ENCODE data around the gene COL4A6. TPM values are rescaled to one million over a fixed set of nuclear protein-coding genes. Genes with fewer than 3 reads are reported as not detected.

Gene COL4A6
- total RNA-seq, 1 experiment from 2014 or later: 0.28 TPM

DNA sequence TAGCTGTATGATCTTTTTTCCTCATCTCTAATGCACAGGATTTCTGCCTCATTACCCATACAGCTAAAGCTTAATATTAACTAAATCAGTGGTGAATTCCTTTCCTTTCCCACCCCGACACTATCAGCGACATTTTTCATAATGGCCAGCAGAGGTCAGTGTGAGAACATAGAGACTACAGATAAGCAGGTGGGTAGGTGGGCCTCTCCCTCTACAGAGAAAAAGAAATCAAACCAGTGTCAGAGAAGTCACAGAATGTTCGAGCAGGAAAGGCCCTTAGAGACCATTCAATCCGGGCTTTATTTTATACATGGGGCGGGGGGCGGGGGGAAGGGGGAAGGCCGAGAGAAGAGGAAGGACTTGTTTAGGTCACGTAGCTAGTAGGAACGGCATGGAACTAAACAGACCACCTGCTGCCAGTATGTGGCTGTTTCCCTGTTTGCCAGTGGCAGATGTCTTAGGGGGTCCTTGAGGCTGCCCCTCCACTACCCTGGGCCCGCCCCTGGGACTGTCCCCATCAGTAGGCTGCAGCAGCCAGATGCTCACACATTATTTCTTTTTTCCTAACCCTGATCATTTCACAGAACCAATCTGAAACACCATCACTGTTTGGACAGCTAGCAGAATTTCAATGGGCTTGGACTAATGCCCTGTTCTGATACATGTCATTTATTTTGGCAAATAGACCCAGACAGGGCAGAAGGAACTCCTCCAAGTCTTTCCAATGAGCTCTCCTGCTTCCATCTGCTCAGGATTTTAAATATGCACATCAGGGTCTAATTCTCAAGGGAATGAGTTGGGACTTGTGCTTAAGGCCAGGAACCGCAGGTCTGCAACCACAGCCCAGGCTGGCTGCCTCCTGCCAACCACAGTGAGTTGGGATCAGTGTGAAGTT is 213.2 kb downstream of the COL4A6 start:
- intact Hi-C loops (cut with micrococcal nuclease; ENCODE audit: unreplicated experiment): loop anchor here (2.0 to 10.0 kb wide), 2 partner anchors 80 to 312 kb away; no protein-coding TSS in a partner anchor
- ChIA-PET CTCF (interaction anchor here (0.6 to 1.4 kb wide), 6 partner anchors 30 to 1232 kb away, joined by 3 to 7 read pairs (median 4); no protein-coding TSS in a partner anchor), POLR2A (interaction anchor here (0.6 kb wide), 1 partner anchor 88 kb away, joined by 3 read pairs; no protein-coding TSS in a partner anchor)
- no peak for DNase-seq (ENCODE audit: low read depth, low spot score)
- no peaks in the 10 kb centered on the region for H3K4me1 ChIP-seq (ENCODE audit: control insufficient read depth, insufficient read depth, low read length)
- H3K27ac ChIP-seq (ENCODE audit: low read length): no peak overlapping the region
- TF ChIP-seq, protein P1, sequence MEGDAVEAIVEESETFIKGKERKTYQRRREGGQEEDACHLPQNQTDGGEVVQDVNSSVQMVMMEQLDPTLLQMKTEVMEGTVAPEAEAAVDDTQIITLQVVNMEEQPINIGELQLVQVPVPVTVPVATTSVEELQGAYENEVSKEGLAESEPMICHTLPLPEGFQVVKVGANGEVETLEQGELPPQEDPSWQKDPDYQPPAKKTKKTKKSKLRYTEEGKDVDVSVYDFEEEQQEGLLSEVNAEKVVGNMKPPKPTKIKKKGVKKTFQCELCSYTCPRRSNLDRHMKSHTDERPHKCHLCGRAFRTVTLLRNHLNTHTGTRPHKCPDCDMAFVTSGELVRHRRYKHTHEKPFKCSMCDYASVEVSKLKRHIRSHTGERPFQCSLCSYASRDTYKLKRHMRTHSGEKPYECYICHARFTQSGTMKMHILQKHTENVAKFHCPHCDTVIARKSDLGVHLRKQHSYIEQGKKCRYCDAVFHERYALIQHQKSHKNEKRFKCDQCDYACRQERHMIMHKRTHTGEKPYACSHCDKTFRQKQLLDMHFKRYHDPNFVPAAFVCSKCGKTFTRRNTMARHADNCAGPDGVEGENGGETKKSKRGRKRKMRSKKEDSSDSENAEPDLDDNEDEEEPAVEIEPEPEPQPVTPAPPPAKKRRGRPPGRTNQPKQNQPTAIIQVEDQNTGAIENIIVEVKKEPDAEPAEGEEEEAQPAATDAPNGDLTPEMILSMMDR (IDR thresholded peaks at IDR 0.05): peak; percentile 78
- TF ChIP-seq, protein P2, sequence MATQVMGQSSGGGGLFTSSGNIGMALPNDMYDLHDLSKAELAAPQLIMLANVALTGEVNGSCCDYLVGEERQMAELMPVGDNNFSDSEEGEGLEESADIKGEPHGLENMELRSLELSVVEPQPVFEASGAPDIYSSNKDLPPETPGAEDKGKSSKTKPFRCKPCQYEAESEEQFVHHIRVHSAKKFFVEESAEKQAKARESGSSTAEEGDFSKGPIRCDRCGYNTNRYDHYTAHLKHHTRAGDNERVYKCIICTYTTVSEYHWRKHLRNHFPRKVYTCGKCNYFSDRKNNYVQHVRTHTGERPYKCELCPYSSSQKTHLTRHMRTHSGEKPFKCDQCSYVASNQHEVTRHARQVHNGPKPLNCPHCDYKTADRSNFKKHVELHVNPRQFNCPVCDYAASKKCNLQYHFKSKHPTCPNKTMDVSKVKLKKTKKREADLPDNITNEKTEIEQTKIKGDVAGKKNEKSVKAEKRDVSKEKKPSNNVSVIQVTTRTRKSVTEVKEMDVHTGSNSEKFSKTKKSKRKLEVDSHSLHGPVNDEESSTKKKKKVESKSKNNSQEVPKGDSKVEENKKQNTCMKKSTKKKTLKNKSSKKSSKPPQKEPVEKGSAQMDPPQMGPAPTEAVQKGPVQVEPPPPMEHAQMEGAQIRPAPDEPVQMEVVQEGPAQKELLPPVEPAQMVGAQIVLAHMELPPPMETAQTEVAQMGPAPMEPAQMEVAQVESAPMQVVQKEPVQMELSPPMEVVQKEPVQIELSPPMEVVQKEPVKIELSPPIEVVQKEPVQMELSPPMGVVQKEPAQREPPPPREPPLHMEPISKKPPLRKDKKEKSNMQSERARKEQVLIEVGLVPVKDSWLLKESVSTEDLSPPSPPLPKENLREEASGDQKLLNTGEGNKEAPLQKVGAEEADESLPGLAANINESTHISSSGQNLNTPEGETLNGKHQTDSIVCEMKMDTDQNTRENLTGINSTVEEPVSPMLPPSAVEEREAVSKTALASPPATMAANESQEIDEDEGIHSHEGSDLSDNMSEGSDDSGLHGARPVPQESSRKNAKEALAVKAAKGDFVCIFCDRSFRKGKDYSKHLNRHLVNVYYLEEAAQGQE (IDR thresholded peaks at IDR 0.05; ENCODE audit: insufficient read depth in 1 of 2, low read depth in 2 of 2, low read length in 1 of 2): no peak
- H3K36me3 ChIP-seq (ENCODE audit: control insufficient read depth, insufficient read depth, low read length): no peaks in the 10 kb centered on the region
- H3K9me3 ChIP-seq (ENCODE audit: control insufficient read depth, insufficient read depth, low read depth, low read length): no peaks in the 10 kb centered on the region
- no peak overlapping the region for H3K4me3 ChIP-seq (ENCODE audit: low read depth in 2 of 2, low read length in 2 of 2)
- no TSS peak for BruUV-seq (replicated peaks)
- no peaks in the 10 kb centered on the region for H3K27me3 ChIP-seq (ENCODE audit: control insufficient read depth, insufficient read depth, low read length)
- in situ Hi-C loops (cut with HindIII; ENCODE audit: low pct_unique_long_range_greater_than_20kb, low sequenced_read_pairs): no loop called here
- ATAC-seq: peak; percentile 75; the same call in 1 of the 2 replicates

DNA sequence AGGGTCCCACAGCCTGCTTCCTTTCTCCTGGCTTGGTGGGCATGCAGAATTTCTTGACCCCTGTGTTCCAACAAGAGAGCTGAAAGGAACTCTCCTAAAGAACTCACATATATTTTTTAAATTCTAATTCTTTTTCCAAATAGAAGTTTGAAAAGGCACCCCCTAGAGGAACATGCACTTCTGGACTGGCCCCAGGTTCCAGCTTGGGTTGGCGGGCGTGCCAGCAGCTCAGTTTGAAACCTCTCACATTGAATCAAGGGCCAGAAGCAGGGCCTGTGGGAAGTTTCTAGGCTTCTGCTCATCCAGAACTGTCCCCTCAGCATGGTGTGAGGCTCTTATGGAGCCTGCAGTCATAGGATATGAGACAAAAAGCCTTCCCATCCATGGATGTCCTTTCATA is 214.0 kb downstream of the COL4A6 start:
- no peak for DNase-seq (ENCODE audit: low read depth, low spot score)
- Histone ChIP-seq H3K9me3 (ENCODE audit: control insufficient read depth, insufficient read depth, low read depth, low read length) (no peaks in the 10 kb centered on the region), H3K36me3 (ENCODE audit: control insufficient read depth, insufficient read depth, low read length) (no peaks in the 10 kb centered on the region), H3K4me1 (ENCODE audit: control insufficient read depth, insufficient read depth, low read length) (no peaks in the 10 kb centered on the region), H3K27me3 (ENCODE audit: control insufficient read depth, insufficient read depth, low read length) (no peaks in the 10 kb centered on the region), H3K27ac (ENCODE audit: low read length) (no peak overlapping the region), H3K4me3 (ENCODE audit: low read depth in 2 of 2, low read length in 2 of 2) (no peak overlapping the region)
- no TSS peak for BruUV-seq (replicated peaks)
- TF ChIP-seq POLR2AphosphoS5 (IDR thresholded peaks at IDR 0.05; ENCODE audit: low read depth, low read length) (no peak), TCF7L2 (IDR thresholded peaks at IDR 0.05; ENCODE audit: low read depth, low read length) (no peak)
- ChIA-PET CTCF (interaction anchor here (0.6 to 1.4 kb wide), 4 partner anchors 29 to 313 kb away, joined by 3 to 7 read pairs (median 4); no protein-coding TSS in a partner anchor), POLR2A (interaction anchor here (0.6 kb wide), 1 partner anchor 89 kb away, joined by 3 read pairs; no protein-coding TSS in a partner anchor)
- ATAC-seq: peak; percentile 58; the same call in 1 of the 2 replicates
- intact Hi-C loops (cut with micrococcal nuclease; ENCODE audit: unreplicated experiment): loop anchor here (2.0 to 10.0 kb wide), 2 partner anchors 81 to 313 kb away; no protein-coding TSS in a partner anchor
- in situ Hi-C loops (cut with HindIII; ENCODE audit: low pct_unique_long_range_greater_than_20kb, low sequenced_read_pairs): no loop called here

DNA sequence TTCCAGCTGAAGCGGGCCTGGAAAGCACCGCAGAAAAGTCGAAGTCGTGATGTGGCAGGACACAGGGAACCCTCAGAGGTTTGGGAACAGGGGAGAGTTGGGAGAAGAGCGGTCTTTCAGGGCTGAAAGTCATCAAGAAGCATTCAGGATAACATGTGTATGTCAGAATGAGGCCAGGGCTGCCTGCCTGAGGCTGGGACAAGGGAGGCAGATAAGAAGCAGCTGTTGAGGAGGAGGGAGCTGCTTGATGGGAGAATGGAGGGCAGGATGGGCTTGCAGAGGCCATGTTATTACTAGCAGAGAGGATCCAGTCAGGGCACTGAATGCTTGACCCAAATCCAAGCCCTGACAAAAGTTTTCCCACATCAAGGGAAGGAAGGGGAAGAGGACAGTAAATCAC is 214.6 kb downstream of the COL4A6 start:
- H3K4me3 ChIP-seq (ENCODE audit: low read depth in 2 of 2, low read length in 2 of 2): no peak overlapping the region
- DNase-seq (ENCODE audit: low read depth, low spot score) (no peak), ATAC-seq (no peak)
- intact Hi-C loops (cut with micrococcal nuclease; ENCODE audit: unreplicated experiment) (loop anchor here (10.0 kb wide), 1 partner anchor 81 kb away; no protein-coding TSS in a partner anchor), in situ Hi-C loops (cut with HindIII; ENCODE audit: low pct_unique_long_range_greater_than_20kb, low sequenced_read_pairs) (no loop called here)
- ChIA-PET POLR2A (no interaction called here), CTCF (interaction anchor here (1.1 kb wide), 1 partner anchor 82 kb away, joined by 3 read pairs; no protein-coding TSS in a partner anchor)
- no peaks in the 10 kb centered on the region for H3K27me3 ChIP-seq (ENCODE audit: control insufficient read depth, insufficient read depth, low read length)
- H3K4me1 ChIP-seq (ENCODE audit: control insufficient read depth, insufficient read depth, low read length): no peaks in the 10 kb centered on the region
- BruUV-seq (replicated peaks): no TSS peak
- TF ChIP-seq POLR2AphosphoS5 (IDR thresholded peaks at IDR 0.05; ENCODE audit: low read depth, low read length): no peak
- no peak for TF ChIP-seq SIN3A (IDR thresholded peaks at IDR 0.05; ENCODE audit: borderline replicate concordance, insufficient read depth, low read depth, low read length)
- TF ChIP-seq, protein P1 (IDR thresholded peaks at IDR 0.05): no peak
- no peak for TF ChIP-seq TCF7L2 (IDR thresholded peaks at IDR 0.05; ENCODE audit: low read depth, low read length)
- TF ChIP-seq, protein P2 (IDR thresholded peaks at IDR 0.05; ENCODE audit: insufficient read depth in 1 of 2, low read depth in 2 of 2, low read length in 1 of 2): no peak
- no peak overlapping the region for H3K27ac ChIP-seq (ENCODE audit: low read length)
- H3K9me3 ChIP-seq (ENCODE audit: control insufficient read depth, insufficient read depth, low read depth, low read length): no peaks in the 10 kb centered on the region
- H3K36me3 ChIP-seq (ENCODE audit: control insufficient read depth, insufficient read depth, low read length): no peaks in the 10 kb centered on the region
